ENCODE measurements around the gene IFT74.

IFT74 gene

DNA sequence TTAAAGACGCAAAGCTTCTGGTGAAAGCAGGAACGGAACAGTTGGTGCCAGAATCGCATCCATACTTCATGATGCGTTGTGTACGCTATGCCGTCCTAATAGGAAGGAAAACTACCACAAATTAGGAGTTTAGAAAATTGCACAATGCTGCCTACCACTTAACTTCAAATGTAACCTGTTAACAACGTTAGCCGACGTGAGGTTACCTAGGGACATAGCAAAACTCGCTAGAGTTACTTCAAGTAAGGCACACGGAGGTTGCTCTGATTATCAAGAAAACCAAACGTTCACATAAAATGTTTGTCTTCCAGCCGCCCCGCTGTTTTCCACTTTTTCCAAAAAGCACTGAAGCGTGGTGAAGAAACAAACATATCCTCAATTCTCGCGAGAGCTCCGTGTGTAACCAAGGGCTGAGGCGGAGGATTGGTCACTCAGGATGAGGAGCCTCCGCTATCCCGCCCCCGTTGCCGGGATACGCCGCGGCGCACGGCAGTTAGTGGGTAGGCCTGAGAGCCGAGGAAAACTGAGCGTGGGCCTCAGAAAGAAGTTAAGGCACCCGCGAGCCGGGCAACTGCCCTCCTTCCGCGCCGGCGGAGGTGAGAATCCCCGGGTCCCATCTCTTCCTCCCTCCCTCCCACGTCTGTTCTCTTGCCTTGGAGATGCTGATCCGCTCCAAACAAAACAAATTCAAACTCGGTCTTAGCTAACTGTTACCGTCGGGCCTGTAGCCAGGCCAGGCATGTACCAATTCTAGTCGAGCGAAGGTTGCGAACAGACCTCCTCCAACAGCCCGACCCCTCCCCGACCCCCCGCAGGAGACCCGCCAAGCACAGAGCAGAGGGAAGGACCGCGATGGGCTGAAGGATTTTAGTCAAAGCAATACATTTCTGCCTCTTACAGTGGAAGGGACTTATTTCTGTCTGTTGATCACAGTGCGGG lies at the start of gene IFT74:
IFT74 (plus strand) TSS at position 492 of the 939 bp plus-strand sequence. CDS start 5,556 bp downstream, outside the sequence.
- Histone ChIP-seq H3K9me3 (replicated peaks in 1 of 11) (peaks cover 15 to 24% (median 20%) of the 10 kb centered on the region in 11 experiments), H3K9ac (no peak within 1 kb of the TSS), H3K27me3 (peaks cover 32 to 49% (median 43%) of the 10 kb centered on the region in 11 experiments), H3K4me2 (peak within 1 kb of the TSS in 4 of 11 experiments; percentile 6 to 52 (median 28); a peak in 6 of 22 replicates), H3K4me3 (peak within 1 kb of the TSS in 5 of 10 experiments; percentile 3 to 39 (median 21); a peak in 3 of 20 replicates), H3K36me3 (peaks cover 0 to 2% (median 0%) of the 10 kb centered on the region in 11 experiments; a peak in 2 of 22 replicates), H3K27ac (no peak within 1 kb of the TSS), H4K20me1 (no peaks in the 10 kb centered on the region), H3K4me1 (peaks cover 0 to 14% (median 0%) of the 10 kb centered on the region in 10 experiments; a peak in 6 of 20 replicates)
- TF ChIP-seq Cebpa-rat (IDR thresholded peaks at IDR 0.05), result no peak

DNA sequence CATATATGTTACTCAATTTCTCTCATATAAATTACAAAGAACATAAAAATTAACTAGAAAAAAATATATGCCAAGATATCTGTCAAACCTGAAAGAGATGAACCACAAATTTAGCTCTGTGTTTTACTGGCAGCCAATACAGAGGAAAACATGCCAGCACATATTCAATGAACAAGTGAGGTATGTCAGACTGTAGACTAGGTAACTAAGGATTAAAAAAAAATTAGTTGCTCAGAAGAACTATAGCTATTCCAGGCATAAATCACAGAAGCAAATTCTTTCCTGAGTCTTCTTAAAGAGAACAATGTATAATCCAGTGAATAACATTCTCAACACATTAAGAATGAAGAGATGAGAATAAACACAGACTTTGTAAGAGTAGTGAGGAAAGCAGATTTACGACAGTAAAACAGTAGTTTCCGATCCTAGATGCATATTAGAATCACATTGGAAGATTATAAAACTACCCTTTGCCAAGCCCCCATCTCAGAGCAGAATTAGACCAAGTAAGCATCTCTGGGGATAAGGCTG lies 43.0 kb upstream of the IFT74 start:
- Histone ChIP-seq H3K27me3 (no peaks in the 10 kb centered on the region), H3K36me3 (peaks cover 72 to 100% (median 95%) of the 10 kb centered on the region in 11 experiments), H3K9me3 (replicated peaks in 1 of 11) (no peaks in the 10 kb centered on the region), H3K9ac (no peak overlapping the region), H3K4me3 (no peak overlapping the region), H4K20me1 (no peaks in the 10 kb centered on the region), H3K4me2 (no peak overlapping the region), H3K27ac (no peak overlapping the region), H3K4me1 (no peaks in the 10 kb centered on the region)
- TF ChIP-seq Cebpa-rat (IDR thresholded peaks at IDR 0.05), result no peak

DNA sequence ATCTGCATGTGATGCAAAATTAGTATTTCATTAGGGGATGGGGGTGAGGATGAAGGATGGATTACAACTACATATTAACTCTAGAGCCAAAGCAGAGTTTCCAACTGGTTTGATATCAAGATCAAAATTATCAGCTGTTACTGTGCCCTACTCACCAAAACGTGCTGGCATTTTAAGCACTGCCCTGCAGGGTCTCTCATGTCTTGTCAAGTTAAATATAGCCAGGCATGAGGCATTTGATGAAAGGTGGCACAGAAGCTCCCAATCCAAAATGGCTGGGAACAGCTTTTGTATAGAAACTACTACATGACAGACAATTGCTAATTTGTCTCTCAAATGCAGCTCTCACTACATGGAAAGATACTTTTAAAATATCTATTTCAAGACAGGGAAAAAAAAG lies 36.5 kb upstream of the IFT74 start:
- Histone ChIP-seq H3K4me3 (no peak overlapping the region), H3K4me2 (no peak overlapping the region), H3K27me3 (no peaks in the 10 kb centered on the region), H3K36me3 (peaks cover 96 to 100% (median 98%) of the 10 kb centered on the region in 11 experiments), H3K27ac (no peak overlapping the region), H3K4me1 (no peaks in the 10 kb centered on the region), H3K9ac (no peak overlapping the region), H3K9me3 (replicated peaks in 1 of 11) (no peaks in the 10 kb centered on the region), H4K20me1 (peaks cover 0 to 11% (median 0%) of the 10 kb centered on the region in 11 experiments; a peak in 1 of 22 replicates)
- TF ChIP-seq Cebpa-rat (IDR thresholded peaks at IDR 0.05), result no peak

DNA sequence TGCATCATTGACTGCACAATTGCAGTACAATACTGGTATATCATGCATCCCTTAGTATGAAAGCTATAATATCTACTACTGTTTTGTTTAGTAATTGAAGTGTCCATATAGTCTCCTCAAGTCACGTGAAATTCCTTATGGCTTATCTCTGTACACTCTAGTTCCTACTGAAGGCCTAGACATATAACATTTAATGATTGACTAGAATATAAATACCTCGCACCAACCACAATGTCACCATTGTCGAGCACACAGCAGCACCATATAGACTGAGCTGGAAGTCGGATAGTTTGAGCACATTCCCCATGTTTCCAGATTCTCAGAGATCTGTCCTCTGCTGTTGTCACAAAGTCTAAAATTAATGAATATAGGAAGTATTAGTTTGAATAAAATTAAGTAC lies 30.6 kb upstream of the IFT74 start:
- no peak for TF ChIP-seq Cebpa-rat (IDR thresholded peaks at IDR 0.05)
- H3K9me3 ChIP-seq (replicated peaks in 1 of 11), result no peaks in the 10 kb centered on the region
- H3K36me3 ChIP-seq, result peaks cover 94 to 100% (median 97%) of the 10 kb centered on the region in 11 experiments

DNA sequence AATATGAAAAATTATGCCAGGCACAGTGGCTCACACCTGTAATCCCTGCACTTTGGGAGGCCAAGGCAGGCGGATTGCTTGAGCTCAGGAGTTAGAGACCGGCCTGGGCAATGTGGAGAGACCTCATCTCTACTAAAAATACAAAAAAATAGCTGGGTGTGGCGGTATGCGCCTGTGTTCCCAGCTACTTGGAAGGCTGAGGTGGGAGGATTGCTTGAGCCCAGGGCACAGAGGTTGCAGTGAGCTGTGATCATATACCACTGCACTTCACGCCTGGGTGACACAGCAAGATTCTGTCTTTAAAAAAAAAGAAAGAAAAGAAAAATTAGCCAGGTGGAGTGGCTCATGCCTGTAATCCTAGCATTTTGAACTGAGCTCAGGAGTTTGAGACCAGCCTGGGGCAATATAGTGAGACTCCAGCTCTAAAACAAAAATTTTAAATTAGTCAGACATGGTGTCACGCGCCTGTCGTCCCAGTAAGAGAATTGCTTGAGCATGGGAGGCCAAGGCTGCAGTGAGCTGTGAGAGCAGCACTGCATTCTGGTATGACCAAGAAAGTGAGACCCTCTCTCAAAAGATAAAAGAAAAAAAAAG lies 27.2 kb upstream of the IFT74 start:
- H3K27me3 ChIP-seq, result no peaks in the 10 kb centered on the region
- no peaks in the 10 kb centered on the region for H3K9me3 ChIP-seq (replicated peaks in 1 of 11)
- H3K4me2 ChIP-seq, result no peak overlapping the region
- no peaks in the 10 kb centered on the region for H3K4me1 ChIP-seq
- H3K9ac ChIP-seq, result no peak overlapping the region; a peak in 1 of 22 replicates
- no peak for TF ChIP-seq Cebpa-rat (IDR thresholded peaks at IDR 0.05)
- H4K20me1 ChIP-seq, result peaks cover 0 to 70% (median 29%) of the 10 kb centered on the region in 11 experiments; a peak in 18 of 22 replicates
- no peak overlapping the region for H3K4me3 ChIP-seq
- peaks cover 88 to 100% (median 95%) of the 10 kb centered on the region in 11 experiments for H3K36me3 ChIP-seq
- H3K27ac ChIP-seq, result no peak overlapping the region

More for the DNA sequence above, 30.6 kb upstream of the IFT74 start:
- H3K4me2 ChIP-seq, result no peak overlapping the region
- peaks cover 0 to 40% (median 15%) of the 10 kb centered on the region in 11 experiments; a peak in 18 of 22 replicates for H4K20me1 ChIP-seq
- no peak overlapping the region for H3K4me3 ChIP-seq
- no peak overlapping the region for H3K27ac ChIP-seq
- no peaks in the 10 kb centered on the region for H3K4me1 ChIP-seq
- no peaks in the 10 kb centered on the region for H3K27me3 ChIP-seq
- H3K9ac ChIP-seq, result no peak overlapping the region

DNA sequence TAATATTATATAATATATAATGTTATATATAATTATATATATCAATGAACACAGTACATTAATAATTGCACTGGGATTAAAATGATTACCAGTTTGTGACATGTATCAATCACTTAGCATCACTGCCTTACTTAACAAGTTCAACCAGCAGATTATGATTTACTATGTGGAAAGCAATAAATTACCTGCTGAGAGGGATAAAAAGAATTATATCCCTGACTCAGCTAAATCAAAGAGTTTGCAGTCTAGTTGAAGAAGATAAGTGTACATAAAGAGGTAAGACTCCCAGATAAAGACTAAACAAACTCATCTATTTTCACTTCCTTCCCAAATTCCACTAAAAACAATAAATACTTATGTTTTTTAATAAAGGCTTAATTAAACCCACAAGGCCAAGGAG lies 20.4 kb upstream of the IFT74 start:
- no peak overlapping the region for H3K9ac ChIP-seq
- no peak overlapping the region for H3K4me3 ChIP-seq
- no peaks in the 10 kb centered on the region for H3K27me3 ChIP-seq
- peaks cover 32 to 93% (median 72%) of the 10 kb centered on the region in 11 experiments for H3K36me3 ChIP-seq
- H3K4me2 ChIP-seq, result no peak overlapping the region
- no peak for TF ChIP-seq Cebpa-rat (IDR thresholded peaks at IDR 0.05)
- peaks cover 0 to 21% (median 0%) of the 10 kb centered on the region in 10 experiments; a peak in 6 of 20 replicates for H3K4me1 ChIP-seq
- peaks cover 32 to 100% (median 68%) of the 10 kb centered on the region in 11 experiments; a peak in 21 of 22 replicates for H4K20me1 ChIP-seq
- peaks cover 7 to 28% (median 17%) of the 10 kb centered on the region in 11 experiments; a peak in 21 of 22 replicates for H3K9me3 ChIP-seq (replicated peaks in 1 of 11)
- H3K27ac ChIP-seq, result no peak overlapping the region

DNA sequence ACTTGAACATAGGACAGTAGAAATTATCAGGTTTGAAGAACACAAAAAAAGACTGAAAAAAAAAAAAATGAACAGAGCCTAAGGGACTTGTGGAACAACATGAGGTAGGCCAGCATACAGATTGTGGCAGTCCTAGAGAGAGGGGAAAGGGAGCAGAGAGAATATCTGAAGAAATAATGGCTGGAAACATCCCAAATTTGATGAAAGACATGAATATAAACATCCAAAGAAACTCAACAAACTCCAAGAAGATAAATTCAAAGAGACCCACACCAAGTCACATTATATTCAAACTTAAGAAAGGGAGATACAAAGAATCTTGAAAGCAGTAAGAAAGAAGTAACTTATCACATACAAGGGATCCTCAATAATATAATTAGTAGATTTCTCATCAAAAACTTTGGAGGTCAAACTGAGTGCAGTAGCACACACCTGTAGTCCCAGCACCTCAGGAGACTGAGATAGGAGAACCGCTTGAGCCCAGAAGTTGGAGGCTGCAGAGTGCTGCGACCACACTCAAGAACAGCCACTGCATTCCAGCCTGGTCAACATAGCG lies 18.3 kb upstream of the IFT74 start:
- Histone ChIP-seq H3K9me3 (replicated peaks in 1 of 11) (peaks cover 7 to 40% (median 24%) of the 10 kb centered on the region in 11 experiments; a peak in 21 of 22 replicates), H4K20me1 (peaks cover 35 to 100% (median 78%) of the 10 kb centered on the region in 11 experiments; a peak in 21 of 22 replicates), H3K9ac (no peak overlapping the region), H3K4me2 (0 out of 22 replicates have a peak overlapping the region, but pooled peaks of 1 of the 11 experiments have one; percentile 18), H3K4me3 (no peak overlapping the region), H3K4me1 (peaks cover 0 to 21% (median 0%) of the 10 kb centered on the region in 10 experiments; a peak in 6 of 20 replicates), H3K36me3 (peaks cover 17 to 93% (median 67%) of the 10 kb centered on the region in 11 experiments), H3K27me3 (no peaks in the 10 kb centered on the region), H3K27ac (no peak overlapping the region)
- TF ChIP-seq Cebpa-rat (IDR thresholded peaks at IDR 0.05), result no peak

DNA sequence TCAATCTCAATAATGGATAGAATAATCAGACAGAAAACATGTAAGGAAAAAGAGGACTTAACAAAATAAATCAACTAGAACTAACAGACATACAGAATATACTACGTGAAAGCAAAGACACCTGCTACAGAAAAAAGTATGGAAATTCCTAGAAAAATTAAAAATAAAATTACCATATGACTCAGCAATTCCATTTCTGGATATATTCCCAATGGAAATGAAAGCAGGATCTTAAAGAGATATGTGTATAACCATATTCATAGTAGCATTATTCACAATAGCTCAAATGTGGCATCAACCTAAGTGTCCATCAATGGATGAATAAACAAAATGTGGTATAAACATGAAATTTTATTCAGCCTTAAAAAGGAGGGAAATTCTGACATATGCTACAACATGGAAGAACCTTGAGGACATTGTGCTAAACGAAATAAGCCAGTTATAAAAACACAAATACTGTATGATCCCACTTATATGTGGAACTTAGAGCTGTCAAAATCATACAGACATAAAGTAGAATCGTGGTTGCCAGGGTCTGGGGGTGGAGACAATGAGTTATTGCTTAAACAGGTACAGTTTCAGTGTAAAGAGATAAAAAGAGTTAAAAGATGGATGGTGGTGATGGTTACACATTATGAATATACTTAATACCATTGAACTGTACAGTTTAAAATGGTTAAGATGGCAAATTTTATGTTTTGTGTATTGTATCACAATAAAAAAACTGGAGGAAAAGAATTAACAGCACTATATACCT lies 16.1 kb upstream of the IFT74 start:
- no peak for TF ChIP-seq Cebpa-rat (IDR thresholded peaks at IDR 0.05)
- peaks cover 7 to 48% (median 26%) of the 10 kb centered on the region in 11 experiments; a peak in 21 of 22 replicates for H3K9me3 ChIP-seq (replicated peaks in 1 of 11)
- peaks cover 10 to 93% (median 61%) of the 10 kb centered on the region in 11 experiments; a peak in 21 of 22 replicates for H3K36me3 ChIP-seq
- no peak overlapping the region for H3K9ac ChIP-seq
- no peak overlapping the region for H3K27ac ChIP-seq
- no peak overlapping the region for H3K4me2 ChIP-seq
- H4K20me1 ChIP-seq, result peaks cover 28 to 100% (median 81%) of the 10 kb centered on the region in 11 experiments; a peak in 21 of 22 replicates
- H3K4me3 ChIP-seq, result no peak overlapping the region
- H3K27me3 ChIP-seq, result no peaks in the 10 kb centered on the region
- H3K4me1 ChIP-seq, result peaks cover 0 to 39% (median 7%) of the 10 kb centered on the region in 10 experiments; a peak in 15 of 20 replicates

Data from BLaER1 treated with 17β-estradiol and CSF1 and Interleukin-3, amounts not matched to agents 10 nM and 100 nM (cell line).